ENCODE data around the gene SSC5D. TPM values are rescaled to one million over a fixed set of nuclear protein-coding genes. Genes with fewer than 3 reads are reported as not detected.

Gene SSC5D
- total and polyA plus RNA-seq, 10 of the 15 experiments (the other 5 are each of a cell fraction or from before 2014, with no cell fraction given): 0.03 to 0.13 (median 0.05) TPM; not detected in 4

GRCh38 chr19:55479451-55480230 lies 8.6 kb upstream of the SSC5D start (continued):
- TF ChIP-seq EGR1 (IDR thresholded peaks at IDR 0.05; ENCODE audit: borderline replicate concordance in 1 of 2, low read depth in 2 of 2, low read length in 2 of 2) (no peak), BRCA1 (IDR thresholded peaks at IDR 0.05; ENCODE audit: low read depth, low read length) (no peak), NR2C2 (IDR thresholded peaks at IDR 0.05; ENCODE audit: borderline replicate concordance, control insufficient read depth, insufficient read length, low read depth) (no peak), SREBF1 (IDR thresholded peaks at IDR 0.05; ENCODE audit: low read length) (no peak), POU2F2 (IDR thresholded peaks at IDR 0.05; ENCODE audit: borderline replicate concordance, low read depth, low read length) (no peak), PAX8 (IDR thresholded peaks at IDR 0.05) (no peak), TAF1 (IDR thresholded peaks at IDR 0.05; ENCODE audit: borderline replicate concordance, low read depth, low read length) (no peak), KLF5 (IDR thresholded peaks at IDR 0.05; ENCODE audit: partially characterized antibody) (no peak), NFXL1 (IDR thresholded peaks at IDR 0.05; ENCODE audit: borderline replicate concordance) (no peak), HDAC6 (IDR thresholded peaks at IDR 0.05; ENCODE audit: unreplicated experiment) (no peak), RAD51 (IDR thresholded peaks at IDR 0.05) (no peak), EED (IDR thresholded peaks at IDR 0.05; ENCODE audit: low read depth) (no peak), ZBTB40 (IDR thresholded peaks at IDR 0.05; ENCODE audit: borderline replicate concordance) (no peak), KAT2A (conservative IDR thresholded peaks at IDR 0.05; ENCODE audit: control insufficient read depth, low read depth, low read length) (no peak)

Data from GM12878 (cell line).